Upper lobe of left lung (tissue), 6 donors: ENCODE data around the gene MYO18B. TPM values are rescaled to one million over a fixed set of nuclear protein-coding genes. Genes with fewer than 3 reads are reported as not detected.

Source experiments
- ATAC-seq, 2 donors: fragments of 200-7000 bp; cut with Tn5 transposase; one replicate each; pipeline ENCODE4 v1.9.1; 2022; ENCODE audit warnings: mild to moderate bottlenecking in 2 of 2, moderate library complexity in 2 of 2; ENCODE audit not compliant: low FRiP score in 2 of 2
- DNase-seq, 2 donors: peaks; one replicate each; pipeline ENCODE4 v3.0.0-alpha.2; 2019 to 2020
- H3K27ac ChIP-seq, 4 donors: fragments of 200-600 bp; sonication (generic); one replicate each; pipeline ENCODE4 v1.5.1; 2016 to 2019
- H3K27me3 ChIP-seq, 4 donors: fragments of 200-600 bp; sonication (generic); one replicate each; pipeline ENCODE4 v1.5.1; 2017 to 2019
- H3K36me3 ChIP-seq, 4 donors: fragments of 200-600 bp; sonication (generic); one replicate each; pipeline ENCODE4 v1.5.1; 2016 to 2019
- H3K4me1 ChIP-seq, 4 donors: fragments of 200-600 bp; sonication (generic); one replicate each; pipeline ENCODE4 v1.5.1; 2018 to 2019
- H3K4me3 ChIP-seq, 4 donors: fragments of 200-600 bp; sonication (generic); one replicate each; pipeline ENCODE4 v1.5.1; 2017 to 2019; ENCODE audit warnings: mild to moderate bottlenecking in 2 of 4, moderate library complexity in 1 of 4
- H3K9me3 ChIP-seq, 4 donors: fragments of 200-600 bp; sonication (generic); one replicate each; pipeline ENCODE4 v1.5.1; 2018 to 2019
- EP300 ChIP-seq, 4 donors: sonication (generic); formaldehyde crosslinking; IDR thresholded peaks; one replicate each; pipeline ENCODE4 v1.5.1; 2017; ENCODE audit warnings: antibody characterized with exemption in 4 of 4, control low read depth in 2 of 4
- POLR2A ChIP-seq, 4 donors: fragments of 450-650 bp; IDR thresholded peaks; one replicate each; pipeline ENCODE4 v1.5.1; 2016 to 2017; ENCODE audit warnings: antibody characterized with exemption in 4 of 4, mild to moderate bottlenecking in 2 of 4
- POLR2AphosphoS5 ChIP-seq, 2 donors: sonication (generic); formaldehyde crosslinking; IDR thresholded peaks; one replicate each; pipeline ENCODE4 v1.5.1; 2017; ENCODE audit warnings: antibody characterized with exemption in 2 of 2
- WGBS, 2 donors: methylation state at CpG; one replicate each; pipeline ENCODE4 v1.1.5; 2017 to 2018; 5-methylcytosine and 5-hydroxymethylcytosine counted together
- total RNA-seq, 6 donors: library from RNA; depleted of rRNA in 4 of 6; stranded (reverse); fragments of >200 nt in 4 of 6; gene quantifications; one replicate each; pipeline versions ENCODE4 v1.1.0 to v1.2.1, GENCODE V29; 2016 to 2021
- TF ChIP-seq, protein P1 (sequence below), 6 experiments: fragments of 450-650 bp in 4 of 6; fragments of 200-600 bp in 2 of 6; sonication (generic) in 2 of 6; IDR thresholded peaks; one replicate each; pipeline ENCODE4 v1.5.1; 2016 to 2019; ENCODE audit warnings: antibody characterized with exemption in 6 of 6
- donor health status: DM: no; HTN: no; CAD: no; lungs with moderate emphysema.
- donor health status: DM: no; HTN: yes; CAD: no; lungs with severe emphysema.

Gene MYO18B
- total RNA-seq, 6 donors from 2014 or later = 0.09 to 1.3 (median 0.17) TPM; not detected in 3

DNA sequence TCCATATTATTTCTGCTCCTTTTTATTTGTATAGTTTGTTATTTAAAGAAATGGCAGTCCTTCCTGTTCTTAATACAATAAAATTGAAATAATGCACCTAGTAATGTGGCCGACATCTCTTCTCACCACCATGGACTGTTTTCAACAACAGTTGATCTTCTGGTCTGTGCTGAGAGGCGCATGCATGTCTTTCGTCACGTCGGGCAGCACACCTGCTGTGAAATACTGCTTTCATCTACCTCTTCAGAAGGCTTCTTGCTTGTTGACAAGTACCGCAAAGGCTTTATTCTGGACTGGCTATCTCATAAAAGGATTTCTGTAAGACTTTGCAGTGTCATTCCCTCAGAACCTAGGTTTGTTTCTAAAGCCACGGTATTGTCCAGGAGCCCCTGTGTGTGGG lies 13.9 kb upstream of the MYO18B start:
- WGBS, 2 donors = 89 to 92% methylated on average over 7 of the region's 7 CpGs

GRCh38 chr22:25729016-25729995 lies 12.7 kb upstream of the MYO18B start:
- H3K4me1 ChIP-seq = no peaks in the 10 kb centered on the region
- no peak for ATAC-seq
- H3K36me3 ChIP-seq = no peaks in the 10 kb centered on the region
- no peak overlapping the region for H3K4me3 ChIP-seq
- no peak for DNase-seq
- no peak overlapping the region for H3K27ac ChIP-seq
- 67 to 80% methylated on average over 17 to 19 of the region's 19 CpGs for WGBS, 2 donors
- H3K9me3 ChIP-seq = no peaks in the 10 kb centered on the region
- no peaks in the 10 kb centered on the region for H3K27me3 ChIP-seq
- no peak for TF ChIP-seq EP300 (IDR thresholded peaks at IDR 0.05)
- no peak for TF ChIP-seq POLR2A (IDR thresholded peaks at IDR 0.05)

More for the DNA sequence above, 13.9 kb upstream of the MYO18B start:
- DNase-seq (no peak), ATAC-seq (no peak)
- no peaks in the 10 kb centered on the region for H3K4me1 ChIP-seq
- H3K36me3 ChIP-seq = peaks cover 0 to under 1% (median under 1%) of the 10 kb centered on the region in 4 donors
- H3K9me3 ChIP-seq = no peaks in the 10 kb centered on the region
- H3K4me3 ChIP-seq = no peak overlapping the region
- H3K27me3 ChIP-seq = no peaks in the 10 kb centered on the region
- TF ChIP-seq POLR2AphosphoS5 (IDR thresholded peaks at IDR 0.05) = no peak
- TF ChIP-seq, protein P1, sequence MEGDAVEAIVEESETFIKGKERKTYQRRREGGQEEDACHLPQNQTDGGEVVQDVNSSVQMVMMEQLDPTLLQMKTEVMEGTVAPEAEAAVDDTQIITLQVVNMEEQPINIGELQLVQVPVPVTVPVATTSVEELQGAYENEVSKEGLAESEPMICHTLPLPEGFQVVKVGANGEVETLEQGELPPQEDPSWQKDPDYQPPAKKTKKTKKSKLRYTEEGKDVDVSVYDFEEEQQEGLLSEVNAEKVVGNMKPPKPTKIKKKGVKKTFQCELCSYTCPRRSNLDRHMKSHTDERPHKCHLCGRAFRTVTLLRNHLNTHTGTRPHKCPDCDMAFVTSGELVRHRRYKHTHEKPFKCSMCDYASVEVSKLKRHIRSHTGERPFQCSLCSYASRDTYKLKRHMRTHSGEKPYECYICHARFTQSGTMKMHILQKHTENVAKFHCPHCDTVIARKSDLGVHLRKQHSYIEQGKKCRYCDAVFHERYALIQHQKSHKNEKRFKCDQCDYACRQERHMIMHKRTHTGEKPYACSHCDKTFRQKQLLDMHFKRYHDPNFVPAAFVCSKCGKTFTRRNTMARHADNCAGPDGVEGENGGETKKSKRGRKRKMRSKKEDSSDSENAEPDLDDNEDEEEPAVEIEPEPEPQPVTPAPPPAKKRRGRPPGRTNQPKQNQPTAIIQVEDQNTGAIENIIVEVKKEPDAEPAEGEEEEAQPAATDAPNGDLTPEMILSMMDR (IDR thresholded peaks at IDR 0.05) = no peak
- no peak for TF ChIP-seq POLR2A (IDR thresholded peaks at IDR 0.05)
- no peak for TF ChIP-seq EP300 (IDR thresholded peaks at IDR 0.05)
- no peak overlapping the region for H3K27ac ChIP-seq

DNA sequence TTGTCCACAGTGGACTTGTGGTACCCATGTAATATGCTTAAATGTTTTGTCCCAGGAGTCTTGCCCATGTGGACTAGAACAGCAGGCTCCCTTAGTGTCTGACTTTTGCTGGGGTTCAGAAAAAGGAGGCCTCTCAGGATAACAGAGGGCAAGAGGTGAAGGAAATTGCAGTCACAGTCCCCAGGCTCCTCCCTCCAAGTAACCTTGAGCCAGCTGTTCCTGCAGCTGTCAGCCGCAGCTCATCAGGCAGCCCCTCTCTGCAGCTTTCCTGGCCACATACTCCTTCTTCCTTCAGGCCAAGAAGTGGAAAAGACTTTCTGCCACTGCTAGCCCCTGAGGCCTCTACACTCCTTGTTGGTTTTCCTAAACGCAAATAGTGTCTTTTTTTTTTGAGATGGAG lies 6.3 kb upstream of the MYO18B start:
- Histone ChIP-seq H3K36me3 (no peaks in the 10 kb centered on the region), H3K4me1 (no peaks in the 10 kb centered on the region), H3K9me3 (no peaks in the 10 kb centered on the region), H3K27ac (no peak overlapping the region), H3K4me3 (no peak overlapping the region), H3K27me3 (no peaks in the 10 kb centered on the region)
- 35 to 43% methylated on average over 2 of the region's 2 CpGs for whole genome bisulfite sequencing, 2 donors
- no peak for TF ChIP-seq EP300 (IDR thresholded peaks at IDR 0.05)
- DNase-seq (no peak), ATAC-seq (no peak)

DNA sequence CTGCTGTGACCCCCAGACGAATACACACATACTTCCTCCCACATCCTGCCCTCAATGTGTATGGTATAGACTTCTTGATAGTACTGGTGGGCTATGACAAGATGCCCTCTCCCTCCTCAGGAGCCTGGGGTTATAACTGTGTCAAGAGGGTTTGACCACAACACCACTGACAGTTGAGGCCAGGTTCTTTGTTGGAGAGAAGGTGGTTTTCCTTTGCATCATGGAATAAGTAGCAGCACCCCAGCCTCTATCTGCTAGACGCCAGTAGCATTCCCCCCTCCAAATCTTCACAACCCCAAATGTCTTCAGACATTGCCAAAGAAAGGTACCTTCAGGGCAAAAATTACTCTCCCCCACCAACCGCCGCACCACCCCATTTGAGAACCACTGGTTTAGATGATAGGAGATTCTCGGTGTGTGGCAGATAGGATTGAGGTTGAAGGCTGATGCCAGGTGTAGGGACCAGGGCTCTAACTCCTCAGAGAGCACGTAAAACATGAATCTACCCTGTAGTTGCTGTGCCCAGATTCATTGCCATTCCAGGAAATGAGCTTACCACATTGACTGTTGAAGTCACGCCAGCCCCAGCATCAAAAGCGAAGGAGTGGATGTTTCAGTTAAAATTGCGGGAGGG lies 5.5 kb upstream of the MYO18B start:
- DNase-seq (no peak), ATAC-seq (no peak)
- Histone ChIP-seq H3K9me3 (no peaks in the 10 kb centered on the region), H3K27ac (no peak overlapping the region), H3K27me3 (no peaks in the 10 kb centered on the region), H3K4me1 (no peaks in the 10 kb centered on the region), H3K36me3 (no peaks in the 10 kb centered on the region), H3K4me3 (no peak overlapping the region)
- 56 to 65% methylated on average over 9 of the region's 9 CpGs for WGBS, 2 donors
- TF ChIP-seq, protein P1 (IDR thresholded peaks at IDR 0.05) = no peak
- TF ChIP-seq POLR2A (IDR thresholded peaks at IDR 0.05) (no peak), EP300 (IDR thresholded peaks at IDR 0.05) (no peak), POLR2AphosphoS5 (IDR thresholded peaks at IDR 0.05) (no peak)

GRCh38 chr22:25739659-25740344 lies 2.2 kb upstream of the MYO18B start:
- no peaks in the 10 kb centered on the region for H3K9me3 ChIP-seq
- no peaks in the 10 kb centered on the region for H3K4me1 ChIP-seq
- no peak overlapping the region for H3K4me3 ChIP-seq
- H3K36me3 ChIP-seq = no peaks in the 10 kb centered on the region
- TF ChIP-seq, protein P1 (IDR thresholded peaks at IDR 0.05) = no peak
- no peak for TF ChIP-seq POLR2AphosphoS5 (IDR thresholded peaks at IDR 0.05)
- TF ChIP-seq EP300 (IDR thresholded peaks at IDR 0.05) = no peak
- TF ChIP-seq POLR2A (IDR thresholded peaks at IDR 0.05) = no peak
- DNase-seq (no peak), ATAC-seq (no peak)
- H3K27me3 ChIP-seq = no peaks in the 10 kb centered on the region
- 84 to 89% methylated on average over 8 to 11 of the region's 11 CpGs for WGBS, 2 donors
- H3K27ac ChIP-seq = no peak overlapping the region
